ENCODE results near the gene THSD4. TPM values are rescaled to one million over a fixed set of nuclear protein-coding genes. Genes with fewer than 3 reads are reported as not detected.

Gene THSD4
- total RNA-seq, 1 donor from 2014 or later, result 1.4 TPM

GRCh38 chr15:71461748-71462147 is 346.5 kb downstream of the THSD4 start:
- Mint-ChIP-seq H3K27ac (ENCODE audit: unreplicated experiment) (no peak overlapping the region), H3K4me1 (peaks cover 5% of the 10 kb centered on the region), H3K36me3 (ENCODE audit: low read depth) (no peaks in the 10 kb centered on the region), H3K9me3 (no peaks in the 10 kb centered on the region), H3K4me3 (no peak overlapping the region), H3K27me3 (ENCODE audit: low read depth) (peaks cover 54% of the 10 kb centered on the region)
- TF ChIP-seq CTCF (conservative IDR thresholded peaks at IDR 0.05), result no peak
- no peak for DNase-seq (ENCODE audit: low read depth, low spot score)

- no peak overlapping the region for H3K4me3 Mint-ChIP-seq
- H3K27ac Mint-ChIP-seq (ENCODE audit: unreplicated experiment), result no peak overlapping the region
- H3K36me3 Mint-ChIP-seq (ENCODE audit: low read depth), result no peaks in the 10 kb centered on the region
- peaks cover 2% of the 10 kb centered on the region for H3K4me1 Mint-ChIP-seq
- DNase-seq (ENCODE audit: low read depth, low spot score), result no peak
- no peak for TF ChIP-seq CTCF (conservative IDR thresholded peaks at IDR 0.05)
- H3K27me3 Mint-ChIP-seq (ENCODE audit: low read depth), result peaks cover 48% of the 10 kb centered on the region
- no peaks in the 10 kb centered on the region for H3K9me3 Mint-ChIP-seq
Observed at GRCh38 chr15:71462638-71463037, 347.4 kb downstream of the THSD4 start.

GRCh38 chr15:71463156-71463665 is 347.9 kb downstream of the THSD4 start:
- Mint-ChIP-seq H3K27me3 (ENCODE audit: low read depth) (peaks cover 46% of the 10 kb centered on the region), H3K9me3 (no peaks in the 10 kb centered on the region), H3K36me3 (ENCODE audit: low read depth) (no peaks in the 10 kb centered on the region), H3K4me1 (no peaks in the 10 kb centered on the region), H3K27ac (ENCODE audit: unreplicated experiment) (no peak overlapping the region), H3K4me3 (no peak overlapping the region)
- TF ChIP-seq CTCF (conservative IDR thresholded peaks at IDR 0.05), result no peak
- DNase-seq (ENCODE audit: low read depth, low spot score), result no peak

DNA sequence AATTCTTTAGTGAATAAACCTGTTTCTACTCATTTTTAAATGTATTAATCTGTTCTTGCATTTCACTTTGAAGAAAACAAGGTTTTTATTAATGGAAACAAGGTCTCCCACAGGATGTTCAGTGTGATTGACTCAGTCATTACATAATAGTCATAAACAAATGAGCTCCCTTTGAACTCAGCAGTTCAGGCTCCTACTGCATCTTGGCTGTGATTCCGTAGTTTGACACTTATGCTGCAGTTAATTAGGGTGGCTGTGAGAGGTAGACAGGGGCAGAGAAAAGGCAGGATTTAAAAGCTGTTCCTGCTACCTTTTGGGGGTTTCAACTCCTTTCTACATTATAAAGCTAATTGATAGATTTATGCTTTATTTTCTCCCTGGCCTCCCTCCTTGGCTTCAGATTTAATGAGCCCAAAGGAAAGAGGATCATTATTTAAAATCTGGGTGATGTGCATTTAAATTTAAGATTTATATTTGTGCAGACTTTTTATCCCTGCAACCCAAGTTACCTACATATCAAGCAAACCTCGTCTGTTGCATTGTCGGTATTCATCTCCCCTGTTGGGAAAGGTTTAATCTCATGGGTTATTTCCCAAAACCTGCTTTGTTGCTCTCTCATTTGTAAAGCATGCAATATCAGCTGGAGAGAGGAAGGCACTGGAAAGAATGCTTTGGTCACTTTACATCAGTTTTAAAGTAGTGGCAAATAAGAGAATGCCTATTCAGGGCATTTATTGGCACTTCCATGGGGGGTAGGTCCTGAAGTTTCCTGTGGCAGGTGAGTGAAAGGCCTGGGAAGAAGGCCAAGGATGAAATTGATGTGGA is 350.1 kb downstream of the THSD4 start:
- Mint-ChIP-seq H3K4me3 (no peak overlapping the region), H3K27ac (ENCODE audit: unreplicated experiment) (no peak overlapping the region)

DNA sequence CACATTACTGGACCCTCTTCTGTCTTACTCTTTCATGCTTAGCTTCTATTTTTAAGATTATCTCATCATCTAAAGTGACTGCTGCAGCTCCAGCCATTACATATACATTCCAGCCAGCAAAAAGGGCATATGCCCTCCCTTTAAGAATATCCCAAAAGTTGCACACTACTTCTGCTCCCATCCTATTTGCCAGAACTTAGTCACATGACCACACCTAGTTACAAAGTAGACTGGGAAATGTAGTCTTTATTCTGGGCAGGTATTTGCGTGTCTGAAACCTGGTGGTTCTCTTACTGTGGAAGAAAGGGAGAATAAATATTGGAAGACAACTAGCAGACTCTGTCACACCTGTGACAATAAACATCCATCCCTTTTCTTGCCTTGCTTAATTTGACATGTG is 353.4 kb downstream of the THSD4 start:
- H3K4me1 Mint-ChIP-seq, result no peaks in the 10 kb centered on the region
- DNase-seq (ENCODE audit: low read depth, low spot score), result no peak
- no peaks in the 10 kb centered on the region for H3K36me3 Mint-ChIP-seq (ENCODE audit: low read depth)
- no peaks in the 10 kb centered on the region for H3K9me3 Mint-ChIP-seq
- TF ChIP-seq CTCF (conservative IDR thresholded peaks at IDR 0.05), result no peak
- H3K27ac Mint-ChIP-seq (ENCODE audit: unreplicated experiment), result no peak overlapping the region
- peaks cover 13% of the 10 kb centered on the region for H3K27me3 Mint-ChIP-seq (ENCODE audit: low read depth)
- no peak overlapping the region for H3K4me3 Mint-ChIP-seq

More for the DNA sequence above, 350.1 kb downstream of the THSD4 start:
- Mint-ChIP-seq H3K36me3 (ENCODE audit: low read depth) (no peaks in the 10 kb centered on the region), H3K27me3 (ENCODE audit: low read depth) (peaks cover 29% of the 10 kb centered on the region), H3K9me3 (no peaks in the 10 kb centered on the region), H3K4me1 (no peaks in the 10 kb centered on the region)
- no peak for TF ChIP-seq CTCF (conservative IDR thresholded peaks at IDR 0.05)
- DNase-seq (ENCODE audit: low read depth, low spot score), result no peak
